SK-N-SH treated with all-trans-retinoic acid at 6 μM for 48 hours (cell line): Measurements from ENCODE around the gene KCNG4.
A peak's percentile ranks its signal among the peaks of the same experiment; 100 is the strongest.

ENCODE experiments used
- ATAC-seq: fragments of 200-7000 bp; cut with Tn5 transposase; 3 replicates; pipeline ENCODE4 v1.9.1; 2020; ENCODE audit warnings: mild to moderate bottlenecking, moderate library complexity
- ARNTL ChIP-seq: fragments of 450-650 bp; formaldehyde crosslinking; IDR thresholded peaks from 2 replicates; pipeline ENCODE4 v1.5.0; 2020; ENCODE audit warnings: low read depth, mild to moderate bottlenecking, moderate library complexity, borderline replicate concordance
- BACH2 ChIP-seq: fragments of 250-450 bp; sonication (Bioruptor Pico); IDR thresholded peaks from 2 replicates; pipeline ENCODE4 v1.9.0; 2021; ENCODE audit warnings: mild to moderate bottlenecking, borderline replicate concordance
- CSDC2 ChIP-seq: fragments of 250-450 bp; sonication (Bioruptor Pico); IDR thresholded peaks from 2 replicates; pipeline ENCODE4 v1.5.0; 2020; ENCODE audit warnings: mild to moderate bottlenecking, moderate library complexity
- ESRRG ChIP-seq: fragments of 250-450 bp; sonication (Bioruptor Pico); IDR thresholded peaks from 2 replicates; pipeline ENCODE4 v1.6.1; 2021; ENCODE audit warnings: mild to moderate bottlenecking
- GLIS3 ChIP-seq: fragments of 250-450 bp; sonication (Bioruptor Pico); IDR thresholded peaks from 2 replicates; pipeline ENCODE4 v1.5.0; 2020; ENCODE audit warnings: mild to moderate bottlenecking, moderate library complexity
- ISL1 ChIP-seq: fragments of 250-450 bp; sonication (Bioruptor Pico); IDR thresholded peaks from 2 replicates; pipeline ENCODE4 v2.1.2; 2022; ENCODE audit warnings: mild to moderate bottlenecking, moderate library complexity
- OSR1 ChIP-seq: fragments of 250-450 bp; sonication (Bioruptor Pico); IDR thresholded peaks from 2 replicates; pipeline ENCODE4 v1.8.0; 2022; ENCODE audit warnings: moderate library complexity, mild to moderate bottlenecking, inconsistent platforms
- PPARA ChIP-seq: fragments of 250-450 bp; sonication (Bioruptor Pico); IDR thresholded peaks from 2 replicates; pipeline ENCODE4 v1.5.0; 2020; ENCODE audit warnings: mild to moderate bottlenecking, borderline replicate concordance
- RARB ChIP-seq: fragments of 250-450 bp; sonication (Bioruptor Pico); IDR thresholded peaks from 2 replicates; pipeline ENCODE4 v1.8.0; 2021; ENCODE audit warnings: mild to moderate bottlenecking, moderate library complexity
- SNAI2 ChIP-seq: fragments of 250-450 bp; sonication (Bioruptor Pico); IDR thresholded peaks from 2 replicates; pipeline ENCODE4 v1.5.0; 2020; ENCODE audit warnings: mild to moderate bottlenecking, moderate library complexity
- TCF4 ChIP-seq: fragments of 250-450 bp; sonication (Bioruptor Pico); IDR thresholded peaks from 2 replicates; pipeline ENCODE4 v1.8.0; 2021; ENCODE audit warnings: mild to moderate bottlenecking, moderate library complexity, borderline replicate concordance
- TOX ChIP-seq: fragments of 250-450 bp; sonication (Bioruptor Pico); IDR thresholded peaks from 2 replicates; pipeline ENCODE4 v1.8.0; 2021; ENCODE audit warnings: mild to moderate bottlenecking, moderate library complexity, borderline replicate concordance
- ZC3H10 ChIP-seq: fragments of 250-450 bp; sonication (Bioruptor Pico); IDR thresholded peaks from 2 replicates; pipeline ENCODE4 v1.5.1; 2021; ENCODE audit warnings: mild to moderate bottlenecking, moderate library complexity
- ZFP3 ChIP-seq: fragments of 250-450 bp; sonication (Bioruptor Pico); IDR thresholded peaks from 2 replicates; pipeline ENCODE4 v1.5.0; 2020; ENCODE audit warnings: mild to moderate bottlenecking, moderate library complexity
- ZNF565 ChIP-seq: fragments of 450-650 bp; formaldehyde crosslinking; conservative IDR thresholded peaks from 2 replicates; pipeline ENCODE4 v1.5.0; 2020; ENCODE audit warnings: low read depth, mild to moderate bottlenecking, moderate library complexity
- ZNF70 ChIP-seq: fragments of 450-650 bp; formaldehyde crosslinking; IDR thresholded peaks from 2 replicates; pipeline ENCODE4 v1.5.0; 2020; ENCODE audit warnings: mild to moderate bottlenecking, moderate library complexity
- ZNF8 ChIP-seq: fragments of 450-650 bp; formaldehyde crosslinking; IDR thresholded peaks from 2 replicates; pipeline ENCODE4 v1.5.0; 2020; ENCODE audit warnings: mild to moderate bottlenecking, moderate library complexity
- TF ChIP-seq, protein P1 (sequence below): fragments of 250-450 bp; sonication (Bioruptor Pico); IDR thresholded peaks from 2 replicates; pipeline ENCODE4 v1.8.0; 2021; ENCODE audit warnings: low read depth, mild to moderate bottlenecking, moderate library complexity, borderline replicate concordance
- TF ChIP-seq, protein P2 (sequence below): fragments of 250-450 bp; sonication (Bioruptor Pico); IDR thresholded peaks from 2 replicates; pipeline ENCODE4 v1.5.1; 2021; ENCODE audit warnings: mild to moderate bottlenecking, moderate library complexity
- TF ChIP-seq, protein P3 (sequence below): fragments of 250-450 bp; sonication (Bioruptor Pico); IDR thresholded peaks from 2 replicates; pipeline ENCODE4 v1.5.0; 2020; ENCODE audit warnings: mild to moderate bottlenecking, moderate library complexity
- TF ChIP-seq, protein P4 (sequence below): fragments of 250-450 bp; sonication (Bioruptor Pico); IDR thresholded peaks from 2 replicates; pipeline ENCODE4 v1.8.0; 2020; ENCODE audit warnings: mild to moderate bottlenecking, moderate library complexity, borderline replicate concordance

KCNG4 gene

DNA sequence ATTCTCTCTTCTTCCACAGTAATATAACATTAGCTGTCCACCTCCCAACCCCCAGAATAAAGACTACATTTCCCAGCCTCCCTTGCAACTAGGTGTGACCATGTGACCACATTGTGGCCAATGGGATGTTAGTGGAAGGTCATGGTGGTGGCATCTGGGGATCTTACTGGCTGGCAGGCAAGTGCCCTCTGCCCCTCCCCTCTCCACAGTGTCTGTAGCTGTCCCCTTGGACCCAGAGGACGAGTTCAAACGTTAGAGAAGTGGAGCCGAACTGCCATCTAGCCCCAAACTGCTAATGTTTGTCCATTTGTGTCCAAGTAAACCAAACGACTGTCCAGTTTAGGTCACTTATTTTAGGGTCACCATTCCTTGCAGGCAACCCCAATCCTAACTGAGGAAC is 26.6 kb upstream of the KCNG4 start:
- TF ChIP-seq BACH2 (CRISPR knock-in tag) (no peak), ISL1 (CRISPR knock-in tag) (no peak), SNAI2 (CRISPR knock-in tag) (no peak), ARNTL (CRISPR knock-in tag) (no peak), TCF4 (no peak), CSDC2 (CRISPR knock-in tag) (no peak), ZFP3 (CRISPR knock-in tag) (no peak), ZNF70 (CRISPR knock-in tag) (no peak), ZNF565 (CRISPR knock-in tag) (no peak), OSR1 (no peak), RARB (no peak), ESRRG (CRISPR knock-in tag) (no peak), PPARA (CRISPR knock-in tag) (no peak)
- TF ChIP-seq, protein P1, sequence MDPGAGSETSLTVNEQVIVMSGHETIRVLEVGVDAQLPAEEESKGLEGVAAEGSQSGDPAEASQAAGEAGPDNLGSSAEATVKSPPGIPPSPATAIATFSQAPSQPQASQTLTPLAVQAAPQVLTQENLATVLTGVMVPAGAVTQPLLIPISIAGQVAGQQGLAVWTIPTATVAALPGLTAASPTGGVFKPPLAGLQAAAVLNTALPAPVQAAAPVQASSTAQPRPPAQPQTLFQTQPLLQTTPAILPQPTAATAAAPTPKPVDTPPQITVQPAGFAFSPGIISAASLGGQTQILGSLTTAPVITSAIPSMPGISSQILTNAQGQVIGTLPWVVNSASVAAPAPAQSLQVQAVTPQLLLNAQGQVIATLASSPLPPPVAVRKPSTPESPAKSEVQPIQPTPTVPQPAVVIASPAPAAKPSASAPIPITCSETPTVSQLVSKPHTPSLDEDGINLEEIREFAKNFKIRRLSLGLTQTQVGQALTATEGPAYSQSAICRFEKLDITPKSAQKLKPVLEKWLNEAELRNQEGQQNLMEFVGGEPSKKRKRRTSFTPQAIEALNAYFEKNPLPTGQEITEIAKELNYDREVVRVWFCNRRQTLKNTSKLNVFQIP (CRISPR knock-in tag), result no peak
- TF ChIP-seq, protein P2, sequence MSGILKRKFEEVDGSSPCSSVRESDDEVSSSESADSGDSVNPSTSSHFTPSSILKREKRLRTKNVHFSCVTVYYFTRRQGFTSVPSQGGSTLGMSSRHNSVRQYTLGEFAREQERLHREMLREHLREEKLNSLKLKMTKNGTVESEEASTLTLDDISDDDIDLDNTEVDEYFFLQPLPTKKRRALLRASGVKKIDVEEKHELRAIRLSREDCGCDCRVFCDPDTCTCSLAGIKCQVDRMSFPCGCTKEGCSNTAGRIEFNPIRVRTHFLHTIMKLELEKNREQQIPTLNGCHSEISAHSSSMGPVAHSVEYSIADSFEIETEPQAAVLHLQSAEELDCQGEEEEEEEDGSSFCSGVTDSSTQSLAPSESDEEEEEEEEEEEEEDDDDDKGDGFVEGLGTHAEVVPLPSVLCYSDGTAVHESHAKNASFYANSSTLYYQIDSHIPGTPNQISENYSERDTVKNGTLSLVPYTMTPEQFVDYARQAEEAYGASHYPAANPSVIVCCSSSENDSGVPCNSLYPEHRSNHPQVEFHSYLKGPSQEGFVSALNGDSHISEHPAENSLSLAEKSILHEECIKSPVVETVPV, result no peak
- TF ChIP-seq, protein P3, sequence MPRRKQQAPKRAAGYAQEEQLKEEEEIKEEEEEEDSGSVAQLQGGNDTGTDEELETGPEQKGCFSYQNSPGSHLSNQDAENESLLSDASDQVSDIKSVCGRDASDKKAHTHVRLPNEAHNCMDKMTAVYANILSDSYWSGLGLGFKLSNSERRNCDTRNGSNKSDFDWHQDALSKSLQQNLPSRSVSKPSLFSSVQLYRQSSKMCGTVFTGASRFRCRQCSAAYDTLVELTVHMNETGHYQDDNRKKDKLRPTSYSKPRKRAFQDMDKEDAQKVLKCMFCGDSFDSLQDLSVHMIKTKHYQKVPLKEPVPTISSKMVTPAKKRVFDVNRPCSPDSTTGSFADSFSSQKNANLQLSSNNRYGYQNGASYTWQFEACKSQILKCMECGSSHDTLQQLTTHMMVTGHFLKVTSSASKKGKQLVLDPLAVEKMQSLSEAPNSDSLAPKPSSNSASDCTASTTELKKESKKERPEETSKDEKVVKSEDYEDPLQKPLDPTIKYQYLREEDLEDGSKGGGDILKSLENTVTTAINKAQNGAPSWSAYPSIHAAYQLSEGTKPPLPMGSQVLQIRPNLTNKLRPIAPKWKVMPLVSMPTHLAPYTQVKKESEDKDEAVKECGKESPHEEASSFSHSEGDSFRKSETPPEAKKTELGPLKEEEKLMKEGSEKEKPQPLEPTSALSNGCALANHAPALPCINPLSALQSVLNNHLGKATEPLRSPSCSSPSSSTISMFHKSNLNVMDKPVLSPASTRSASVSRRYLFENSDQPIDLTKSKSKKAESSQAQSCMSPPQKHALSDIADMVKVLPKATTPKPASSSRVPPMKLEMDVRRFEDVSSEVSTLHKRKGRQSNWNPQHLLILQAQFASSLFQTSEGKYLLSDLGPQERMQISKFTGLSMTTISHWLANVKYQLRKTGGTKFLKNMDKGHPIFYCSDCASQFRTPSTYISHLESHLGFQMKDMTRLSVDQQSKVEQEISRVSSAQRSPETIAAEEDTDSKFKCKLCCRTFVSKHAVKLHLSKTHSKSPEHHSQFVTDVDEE (CRISPR knock-in tag), result no peak
- peak; percentile 100 for ATAC-seq

DNA sequence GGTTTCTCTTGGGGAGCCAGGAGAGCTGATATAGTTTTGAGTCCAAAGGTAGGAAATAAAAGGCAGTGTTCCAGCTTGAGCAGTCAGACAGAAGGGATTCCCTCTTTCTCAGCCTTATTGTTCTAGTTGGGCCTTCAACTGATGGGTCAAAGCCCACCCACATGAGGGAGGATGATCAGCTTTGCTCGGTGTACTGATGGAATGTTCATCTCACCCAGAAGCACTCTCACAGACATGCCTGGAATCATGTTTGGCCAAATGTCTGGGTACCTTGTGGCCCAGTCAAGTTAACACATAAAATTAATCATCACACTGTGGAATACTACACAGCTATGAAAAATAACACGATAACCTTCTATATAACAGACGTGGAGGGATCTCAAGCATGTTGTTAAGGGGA is 23.1 kb upstream of the KCNG4 start:
- TF ChIP-seq ZNF565 (CRISPR knock-in tag) (no peak), ZNF8 (CRISPR knock-in tag) (no peak), TOX (CRISPR knock-in tag) (no peak), ZNF70 (CRISPR knock-in tag) (no peak), SNAI2 (CRISPR knock-in tag) (no peak), OSR1 (no peak)
- TF ChIP-seq, protein P4, sequence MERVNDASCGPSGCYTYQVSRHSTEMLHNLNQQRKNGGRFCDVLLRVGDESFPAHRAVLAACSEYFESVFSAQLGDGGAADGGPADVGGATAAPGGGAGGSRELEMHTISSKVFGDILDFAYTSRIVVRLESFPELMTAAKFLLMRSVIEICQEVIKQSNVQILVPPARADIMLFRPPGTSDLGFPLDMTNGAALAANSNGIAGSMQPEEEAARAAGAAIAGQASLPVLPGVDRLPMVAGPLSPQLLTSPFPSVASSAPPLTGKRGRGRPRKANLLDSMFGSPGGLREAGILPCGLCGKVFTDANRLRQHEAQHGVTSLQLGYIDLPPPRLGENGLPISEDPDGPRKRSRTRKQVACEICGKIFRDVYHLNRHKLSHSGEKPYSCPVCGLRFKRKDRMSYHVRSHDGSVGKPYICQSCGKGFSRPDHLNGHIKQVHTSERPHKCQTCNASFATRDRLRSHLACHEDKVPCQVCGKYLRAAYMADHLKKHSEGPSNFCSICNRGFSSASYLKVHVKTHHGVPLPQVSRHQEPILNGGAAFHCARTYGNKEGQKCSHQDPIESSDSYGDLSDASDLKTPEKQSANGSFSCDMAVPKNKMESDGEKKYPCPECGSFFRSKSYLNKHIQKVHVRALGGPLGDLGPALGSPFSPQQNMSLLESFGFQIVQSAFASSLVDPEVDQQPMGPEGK (CRISPR knock-in tag), result no peak
- TF ChIP-seq, protein P3 (CRISPR knock-in tag), result no peak
- no peak for ATAC-seq

DNA sequence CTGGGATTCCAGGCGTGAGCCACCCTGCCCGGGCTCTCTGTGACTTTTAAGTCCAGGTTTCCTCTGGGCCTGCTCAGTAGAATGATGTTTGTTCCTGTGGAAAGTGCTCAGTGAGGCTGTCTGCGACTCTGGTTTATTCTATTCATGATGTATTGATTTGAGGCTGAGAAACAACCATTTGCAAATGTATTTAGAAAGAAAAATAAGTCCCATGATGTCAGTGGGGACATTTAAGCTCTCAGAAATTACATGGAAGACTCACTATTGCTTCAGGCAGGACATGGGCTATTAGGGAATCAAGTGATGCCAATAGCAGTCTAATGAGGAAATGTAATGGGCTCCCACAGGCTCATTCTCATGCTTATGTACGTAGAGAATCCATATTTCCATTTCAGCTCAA is 22.2 kb upstream of the KCNG4 start:
- no peak for TF ChIP-seq ISL1 (CRISPR knock-in tag)
- TF ChIP-seq ZNF8 (CRISPR knock-in tag), result no peak
- TF ChIP-seq, protein P1 (CRISPR knock-in tag), result no peak
- no peak for TF ChIP-seq ARNTL (CRISPR knock-in tag)
- TF ChIP-seq, protein P2, result no peak
- TF ChIP-seq ZC3H10 (CRISPR knock-in tag), result no peak
- TF ChIP-seq GLIS3, result no peak
- TF ChIP-seq, protein P3 (CRISPR knock-in tag), result no peak
- TF ChIP-seq BACH2 (CRISPR knock-in tag), result no peak
- no peak for ATAC-seq
